Measurements from ENCODE around the gene UBTFL1.

Gene UBTFL1

DNA sequence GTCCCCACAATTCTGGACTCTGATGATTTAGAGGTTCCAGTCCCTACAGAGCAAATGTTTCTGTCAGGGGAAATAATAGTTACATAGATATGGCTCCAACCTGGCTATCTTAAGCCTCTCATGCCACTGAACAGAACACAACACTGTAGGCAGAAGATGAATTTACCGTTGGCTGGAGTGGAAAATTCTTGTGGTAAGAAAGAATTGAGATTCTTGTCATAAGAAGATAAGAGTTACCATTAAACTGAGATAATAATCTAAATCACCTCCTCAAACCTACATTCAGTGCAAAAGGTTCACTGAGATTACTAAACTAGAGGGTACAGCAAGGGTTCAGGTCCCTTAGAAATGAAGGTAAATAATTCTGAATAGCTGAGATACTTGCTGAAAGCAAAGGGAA is 38.6 kb downstream of the UBTFL1 start:
- in situ Hi-C loops (cut with MboI; ENCODE audit: low sequenced_read_pairs, unreplicated experiment) = loop anchor here (25.0 kb wide), 1 partner anchor 1037 kb away; no protein-coding TSS in a partner anchor
- no peak for DNase-seq (ENCODE audit: low spot score)
- TF ChIP-seq, protein P1, sequence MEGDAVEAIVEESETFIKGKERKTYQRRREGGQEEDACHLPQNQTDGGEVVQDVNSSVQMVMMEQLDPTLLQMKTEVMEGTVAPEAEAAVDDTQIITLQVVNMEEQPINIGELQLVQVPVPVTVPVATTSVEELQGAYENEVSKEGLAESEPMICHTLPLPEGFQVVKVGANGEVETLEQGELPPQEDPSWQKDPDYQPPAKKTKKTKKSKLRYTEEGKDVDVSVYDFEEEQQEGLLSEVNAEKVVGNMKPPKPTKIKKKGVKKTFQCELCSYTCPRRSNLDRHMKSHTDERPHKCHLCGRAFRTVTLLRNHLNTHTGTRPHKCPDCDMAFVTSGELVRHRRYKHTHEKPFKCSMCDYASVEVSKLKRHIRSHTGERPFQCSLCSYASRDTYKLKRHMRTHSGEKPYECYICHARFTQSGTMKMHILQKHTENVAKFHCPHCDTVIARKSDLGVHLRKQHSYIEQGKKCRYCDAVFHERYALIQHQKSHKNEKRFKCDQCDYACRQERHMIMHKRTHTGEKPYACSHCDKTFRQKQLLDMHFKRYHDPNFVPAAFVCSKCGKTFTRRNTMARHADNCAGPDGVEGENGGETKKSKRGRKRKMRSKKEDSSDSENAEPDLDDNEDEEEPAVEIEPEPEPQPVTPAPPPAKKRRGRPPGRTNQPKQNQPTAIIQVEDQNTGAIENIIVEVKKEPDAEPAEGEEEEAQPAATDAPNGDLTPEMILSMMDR (IDR thresholded peaks at IDR 0.05; ENCODE audit: borderline replicate concordance, control extremely low read depth, extremely low read depth, insufficient read depth, missing control alignments) = no peak

DNA sequence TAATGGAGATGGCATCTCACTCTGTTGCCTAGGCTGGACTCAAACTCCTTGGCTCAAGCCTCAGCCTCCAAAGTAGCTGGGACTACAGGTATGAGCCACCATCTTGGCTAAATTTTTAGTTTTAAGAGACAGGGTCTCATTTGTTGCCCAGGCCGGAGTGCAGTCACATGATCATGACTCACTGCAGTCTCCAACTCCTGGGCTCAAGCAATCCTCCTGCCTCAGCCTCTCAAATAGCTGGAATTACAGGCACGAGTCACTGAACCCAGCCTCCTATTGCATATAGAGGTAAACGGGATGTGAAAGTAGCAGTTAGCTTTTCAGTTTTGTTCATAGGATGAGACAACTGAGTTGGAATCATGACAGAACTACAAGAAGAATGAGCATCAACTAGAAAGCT is 39.2 kb downstream of the UBTFL1 start:
- in situ Hi-C loops (cut with MboI; ENCODE audit: low sequenced_read_pairs, unreplicated experiment) = loop anchor here (25.0 kb wide), 1 partner anchor 1038 kb away; no protein-coding TSS in a partner anchor
- DNase-seq (ENCODE audit: low spot score) = no peak
- TF ChIP-seq, protein P1 (IDR thresholded peaks at IDR 0.05; ENCODE audit: borderline replicate concordance, control extremely low read depth, extremely low read depth, insufficient read depth, missing control alignments) = no peak

DNA sequence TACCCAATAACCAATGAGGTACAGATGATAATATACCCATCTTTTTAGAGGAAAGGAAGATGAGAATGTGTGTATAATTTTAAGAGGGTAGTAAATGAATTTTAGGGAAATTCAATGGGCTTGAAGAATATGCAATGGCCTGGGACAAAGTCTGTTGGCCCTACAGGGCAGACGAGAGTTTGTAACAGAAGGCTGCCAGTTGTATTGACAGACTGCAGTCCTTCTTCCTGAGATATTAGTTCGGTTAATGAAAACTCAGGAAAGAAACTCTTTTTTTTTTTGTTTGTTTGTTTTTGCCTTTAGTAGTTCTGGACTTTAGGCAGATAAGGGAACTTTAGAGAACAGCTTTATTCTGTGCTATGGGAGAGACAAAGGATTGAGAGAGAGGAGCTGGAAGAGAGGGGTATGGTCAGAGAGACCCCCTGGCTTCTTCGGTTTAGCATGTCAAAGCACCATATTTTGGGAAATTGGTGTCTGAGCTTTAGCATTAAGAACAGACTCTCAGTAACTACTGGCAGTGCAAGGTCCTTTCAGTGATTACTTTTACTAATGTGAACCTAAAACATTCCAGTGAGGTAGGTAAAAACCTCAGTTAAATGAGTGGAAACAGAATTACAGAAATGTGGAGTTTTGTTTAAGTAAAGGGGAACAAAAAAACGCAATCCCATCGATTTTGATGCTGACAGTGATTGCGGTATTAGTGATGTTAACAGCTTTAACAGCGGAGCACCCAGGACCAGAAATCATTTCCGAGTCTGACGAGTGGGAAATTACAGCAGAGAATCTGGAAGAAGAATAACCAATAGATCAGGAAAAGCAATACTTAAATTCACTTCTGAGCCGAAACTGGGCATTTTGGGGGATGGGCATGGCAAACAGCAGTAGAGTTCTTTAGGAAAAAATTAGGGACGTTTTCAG is 48.1 kb downstream of the UBTFL1 start:
- in situ Hi-C loops (cut with MboI; ENCODE audit: low sequenced_read_pairs, unreplicated experiment) = no loop called here
- TF ChIP-seq, protein P1 (IDR thresholded peaks at IDR 0.05; ENCODE audit: borderline replicate concordance, control extremely low read depth, extremely low read depth, insufficient read depth, missing control alignments) = no peak
- DNase-seq (ENCODE audit: low spot score) = no peak

DNA sequence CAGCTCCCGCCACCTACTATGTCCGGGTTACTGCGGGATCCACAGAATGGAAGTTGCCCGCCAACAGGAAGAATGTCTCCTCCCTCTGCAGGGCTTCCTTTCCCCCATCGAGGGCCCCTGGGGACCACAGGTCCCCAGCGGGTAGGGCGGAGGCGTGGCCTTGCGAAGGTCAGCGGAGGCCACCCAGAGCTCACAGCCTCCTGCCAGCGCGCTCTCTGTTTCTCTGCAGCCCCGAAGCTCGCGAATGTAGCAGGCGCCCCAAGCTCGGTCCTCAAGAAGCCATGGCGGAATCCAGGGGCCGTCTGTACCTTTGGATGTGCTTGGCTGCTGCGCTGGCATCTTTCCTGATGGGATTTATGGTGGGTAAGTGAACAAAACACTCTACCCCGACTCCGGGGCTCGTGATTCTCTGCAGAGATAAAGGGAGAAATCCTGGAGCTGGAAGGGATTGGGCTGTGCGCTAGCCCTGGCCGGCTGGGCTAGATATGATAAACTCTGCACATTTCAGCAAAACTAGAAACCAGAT is 48.8 kb downstream of the UBTFL1 start, which contains the start of gene NAALAD2:
Gene NAALAD2, plus strand, starts transcription at position 186 of the 526 bp plus-strand sequence. Its CDS starts 96 bp downstream, at position 282.
- TF ChIP-seq, protein P1 (IDR thresholded peaks at IDR 0.05; ENCODE audit: borderline replicate concordance, control extremely low read depth, extremely low read depth, insufficient read depth, missing control alignments) = no peak
- DNase-seq (ENCODE audit: low spot score) = peak; percentile 6
- in situ Hi-C loops (cut with MboI; ENCODE audit: low sequenced_read_pairs, unreplicated experiment) = no loop called here

DNA sequence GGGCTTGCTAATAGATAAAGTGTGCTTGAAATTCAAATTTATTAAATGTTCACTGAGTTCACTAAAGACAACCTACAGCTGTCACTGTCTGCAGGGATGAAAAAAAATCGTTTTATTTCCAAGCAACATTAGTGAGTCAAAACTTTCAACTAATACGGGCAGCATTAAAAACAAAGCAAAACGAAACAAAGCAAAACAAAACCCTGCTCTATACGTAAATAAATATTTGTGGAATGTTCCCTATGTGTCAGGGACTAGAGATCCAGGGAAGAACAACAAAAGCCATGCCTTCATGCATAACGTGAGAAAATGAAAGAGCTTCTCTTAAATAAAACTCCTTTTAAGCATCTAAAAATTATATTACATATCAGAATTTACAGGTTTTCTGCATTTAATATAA is 49.3 kb downstream of the UBTFL1 start:
- TF ChIP-seq, protein P1 (IDR thresholded peaks at IDR 0.05; ENCODE audit: borderline replicate concordance, control extremely low read depth, extremely low read depth, insufficient read depth, missing control alignments) = no peak
- DNase-seq (ENCODE audit: low spot score) = no peak
- in situ Hi-C loops (cut with MboI; ENCODE audit: low sequenced_read_pairs, unreplicated experiment) = no loop called here
